Stimulated activated CD4-positive, alpha-beta T cell treated with anti-CD3 and anti-CD28 coated beads, Interleukin-1b, Interleukin-23, amount 100 ng/mL, for 1 hour (primary cell): ENCODE measurements around the gene CD44.

ENCODE experiments used
- DNase-seq, 2 donors: peaks; one replicate each; pipeline ENCODE4 v3.0.0-alpha.2; 2020; ENCODE audit warnings: low read depth in 2 of 2

The CD44 gene

DNA sequence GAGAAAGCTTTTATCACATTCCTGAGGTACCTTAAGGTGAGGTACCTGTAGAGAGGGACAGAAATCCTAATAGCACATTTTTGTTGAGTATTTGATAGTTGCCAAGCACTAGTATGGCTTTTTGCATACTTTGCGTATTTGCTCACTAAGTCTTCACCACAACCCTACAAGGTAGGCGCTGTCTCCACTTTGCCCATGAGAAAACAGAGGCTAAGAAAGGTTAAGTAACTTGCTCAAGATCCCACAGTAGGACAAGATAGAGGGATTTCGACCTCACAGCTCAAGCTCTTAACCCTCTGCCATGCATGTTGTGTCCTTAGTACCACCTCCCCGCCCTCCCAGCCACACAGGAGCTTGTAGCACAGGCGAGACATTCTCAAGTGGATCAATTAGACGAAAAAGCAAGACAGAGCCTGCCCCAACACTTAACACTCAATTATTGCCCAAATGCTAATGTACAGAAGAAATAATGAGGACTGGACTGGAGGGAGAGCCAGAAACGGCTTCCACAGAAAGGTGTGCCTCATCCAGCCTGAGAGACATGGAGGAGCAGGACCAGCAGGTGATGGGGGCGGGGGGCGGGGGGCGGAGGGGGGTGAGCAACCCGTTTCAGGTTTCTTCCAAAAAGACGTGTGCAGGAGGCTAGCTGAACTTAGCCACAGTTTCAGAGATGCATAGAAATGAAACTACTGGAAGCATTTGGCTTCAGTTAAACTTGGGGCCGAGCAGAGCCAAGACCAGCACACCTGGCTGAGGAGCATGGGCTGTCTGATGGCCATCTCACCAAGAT is 26.7 kb upstream of the CD44 start:
- DNase-seq, result no peak

DNA sequence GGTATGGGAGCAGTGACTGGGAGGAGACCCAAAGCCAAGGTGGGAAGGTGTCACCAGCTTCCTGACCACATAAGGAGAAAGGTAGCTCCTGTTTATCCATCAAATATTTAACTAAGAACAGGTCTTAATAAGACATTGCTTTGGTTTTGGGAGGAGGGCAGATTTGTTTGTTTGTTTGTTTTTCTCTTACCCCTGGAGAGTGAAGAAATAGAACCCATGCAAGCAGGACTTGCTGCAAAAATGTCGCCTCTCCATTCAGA is 26.2 kb upstream of the CD44 start:
- no peak for DNase-seq

DNA sequence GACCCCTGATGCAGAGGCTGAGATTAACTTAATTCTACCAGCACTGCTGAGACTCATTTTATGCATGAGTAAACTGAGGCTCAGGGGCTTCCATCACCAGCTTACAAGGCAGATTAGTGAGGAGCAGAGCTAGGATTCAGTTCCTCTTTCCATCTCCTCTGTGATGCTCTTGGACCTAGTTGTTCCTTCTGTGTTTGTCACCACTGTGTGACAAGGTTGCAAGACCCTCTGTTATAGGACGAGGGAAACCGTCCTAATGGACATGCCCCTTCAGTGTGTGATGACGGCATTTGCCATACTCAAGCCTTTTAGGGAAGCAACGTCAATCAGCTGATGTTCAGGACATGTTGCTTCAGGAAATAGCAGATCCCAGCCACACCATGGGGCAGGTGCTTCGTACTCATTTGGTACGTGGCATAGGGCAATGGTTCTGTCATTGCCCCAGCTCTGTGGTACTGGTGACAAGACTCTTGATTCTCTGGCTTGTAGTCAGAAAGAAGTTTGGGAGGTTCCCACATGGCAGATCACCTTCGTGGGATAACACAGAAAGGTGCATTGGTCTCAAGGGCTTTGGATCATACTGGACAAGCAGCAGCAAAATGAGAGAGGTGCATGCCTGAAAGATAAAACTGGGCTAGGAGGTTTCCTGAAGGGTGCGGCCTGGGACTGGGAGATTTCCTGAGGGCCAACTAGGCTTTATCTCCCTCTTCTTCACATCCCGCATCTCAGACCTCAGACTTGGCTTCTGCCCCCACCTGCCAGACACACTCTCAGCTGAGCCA is 23.9 kb upstream of the CD44 start:
- no peak for DNase-seq

DNA sequence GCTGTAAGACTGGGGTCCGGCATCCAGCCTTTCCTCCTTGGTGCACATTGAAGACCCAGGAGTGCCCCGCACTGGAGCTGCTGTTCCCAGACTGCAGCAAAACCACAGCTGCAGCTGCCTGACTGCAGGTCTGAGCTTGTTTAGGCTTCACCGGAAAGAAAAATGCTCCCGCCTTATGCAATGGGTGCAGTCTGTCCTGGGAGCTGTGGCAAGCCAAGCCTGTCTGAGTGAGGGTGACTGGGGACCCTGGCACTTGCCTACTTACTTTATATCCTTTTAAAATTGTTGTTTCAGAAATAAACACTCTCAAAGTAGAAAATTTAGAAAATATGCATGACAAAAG is 23.3 kb upstream of the CD44 start:
- DNase-seq, result no peak

DNA sequence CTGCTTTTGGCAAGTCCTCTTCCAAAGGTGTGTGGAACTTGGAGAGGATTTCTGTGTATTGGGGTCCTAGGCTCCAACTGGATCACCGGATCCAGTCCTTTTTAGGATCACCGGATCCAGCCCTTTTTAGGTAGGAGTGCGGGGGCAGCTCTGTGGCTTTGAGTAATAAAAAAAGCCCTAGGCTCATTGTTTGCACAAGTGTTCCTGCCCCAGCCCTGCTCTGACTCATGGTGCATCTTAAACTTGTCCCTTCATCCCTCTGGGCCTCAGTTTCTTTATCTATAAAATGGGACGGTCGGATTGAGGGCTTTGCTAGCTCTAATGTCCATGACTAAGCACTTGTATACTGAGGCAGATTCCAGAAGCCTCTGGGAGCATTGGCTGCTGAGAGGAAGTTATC is 22.7 kb upstream of the CD44 start:
- DNase-seq, result no peak

DNA sequence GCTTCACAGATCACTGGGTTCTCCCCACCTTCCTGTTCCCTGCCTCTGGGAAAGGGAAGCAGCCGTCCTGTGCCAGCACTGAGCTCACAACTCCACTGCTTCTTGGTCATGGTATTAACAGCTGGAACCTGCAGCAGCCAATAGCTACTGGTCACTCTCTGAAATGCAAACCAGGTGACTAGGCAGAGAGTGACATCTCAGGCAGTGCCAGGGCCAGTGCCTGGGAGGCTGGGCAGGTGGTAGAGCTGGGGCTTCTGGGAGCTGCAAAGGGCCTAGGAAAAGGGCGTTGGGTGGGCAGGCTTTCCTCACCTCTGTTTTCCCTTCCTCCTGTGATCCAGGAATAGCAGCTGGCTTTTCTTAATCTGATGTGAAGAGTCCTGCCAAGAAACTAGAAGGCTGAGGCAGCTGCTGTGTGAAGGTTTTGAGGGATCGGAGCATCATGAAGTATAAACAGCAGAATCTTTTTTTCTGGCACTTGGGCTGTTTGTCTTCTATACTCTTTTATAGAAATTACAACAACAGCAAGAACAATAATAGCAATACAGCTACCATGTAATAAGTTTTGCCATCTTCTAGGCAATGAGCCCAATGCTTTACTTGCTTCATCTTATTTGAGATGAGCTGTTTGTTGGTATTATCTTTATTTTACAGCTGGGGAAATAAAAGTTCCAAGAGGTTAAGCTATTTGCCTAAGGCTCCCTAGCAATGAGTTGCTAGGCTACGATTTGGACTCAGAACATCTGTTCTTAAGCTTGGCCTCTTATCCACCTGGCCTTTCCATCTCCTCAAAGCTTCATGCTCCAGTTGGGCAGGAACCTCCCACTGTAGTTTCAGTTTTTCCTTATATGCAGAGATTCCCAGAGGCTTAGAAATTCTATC is 22.0 kb upstream of the CD44 start:
- DNase-seq, result no peak

DNA sequence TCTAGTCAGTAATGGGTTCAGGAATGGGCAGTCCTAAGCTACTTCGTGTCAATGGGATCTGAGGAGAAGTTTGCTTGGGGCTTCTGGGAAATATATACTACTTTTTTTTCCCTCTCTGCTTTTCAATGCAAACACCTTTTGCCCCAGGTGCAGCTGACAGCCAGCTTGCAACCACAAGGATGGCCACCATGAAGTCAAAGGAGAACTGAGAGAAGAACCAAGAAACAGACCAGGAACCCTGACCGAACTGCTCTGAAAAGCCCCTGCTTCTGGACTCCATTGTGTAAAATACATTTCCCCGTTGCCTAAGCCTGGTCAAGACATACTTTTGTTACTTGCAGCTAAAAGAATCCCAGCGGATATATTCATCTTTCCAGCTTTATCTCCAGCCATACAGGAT is 20.1 kb upstream of the CD44 start:
- no peak for DNase-seq

DNA sequence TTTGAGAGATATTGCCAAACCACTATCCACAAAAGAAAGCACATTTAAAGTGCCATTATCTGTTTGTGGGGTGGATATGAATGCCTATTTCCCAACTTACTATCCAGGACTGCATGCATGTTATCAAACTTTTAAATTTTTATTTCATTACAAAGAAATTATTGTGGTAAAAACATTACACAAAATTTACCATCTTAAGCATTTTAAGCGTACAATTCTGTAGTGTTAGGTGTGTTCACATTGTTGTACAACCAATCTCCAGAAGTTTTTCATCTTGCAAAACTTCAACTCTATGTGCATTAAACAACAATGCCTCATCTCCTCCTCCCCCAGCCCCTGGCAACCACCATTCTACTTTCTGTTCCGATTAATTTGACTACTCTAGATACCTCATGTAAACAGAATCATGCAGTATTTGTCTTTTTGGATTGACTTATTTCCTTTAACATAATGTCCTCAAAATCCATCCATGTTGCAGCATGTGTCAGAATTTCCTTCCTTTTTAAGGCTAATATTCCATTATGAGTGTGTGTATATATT is 17.6 kb upstream of the CD44 start:
- no peak for DNase-seq

DNA sequence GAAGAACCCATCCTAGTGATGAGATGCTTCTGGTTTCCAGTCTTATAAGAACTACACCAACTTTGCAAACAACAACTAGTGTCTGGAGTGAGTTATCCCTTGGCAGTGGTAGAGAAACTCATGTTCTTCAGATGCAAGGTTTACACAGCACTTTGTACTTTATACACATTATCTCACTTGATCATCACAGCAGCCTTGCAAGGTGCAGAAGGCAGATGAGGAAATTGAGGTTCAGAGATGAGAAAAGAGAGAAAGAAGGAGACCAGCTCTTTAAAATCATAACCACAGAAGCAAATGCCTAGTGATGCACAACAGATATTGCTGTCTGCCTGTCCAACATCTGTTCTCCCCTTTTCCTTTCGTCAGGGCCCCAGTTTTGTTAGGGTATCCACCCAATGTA is 16.7 kb upstream of the CD44 start:
- DNase-seq, result no peak

DNA sequence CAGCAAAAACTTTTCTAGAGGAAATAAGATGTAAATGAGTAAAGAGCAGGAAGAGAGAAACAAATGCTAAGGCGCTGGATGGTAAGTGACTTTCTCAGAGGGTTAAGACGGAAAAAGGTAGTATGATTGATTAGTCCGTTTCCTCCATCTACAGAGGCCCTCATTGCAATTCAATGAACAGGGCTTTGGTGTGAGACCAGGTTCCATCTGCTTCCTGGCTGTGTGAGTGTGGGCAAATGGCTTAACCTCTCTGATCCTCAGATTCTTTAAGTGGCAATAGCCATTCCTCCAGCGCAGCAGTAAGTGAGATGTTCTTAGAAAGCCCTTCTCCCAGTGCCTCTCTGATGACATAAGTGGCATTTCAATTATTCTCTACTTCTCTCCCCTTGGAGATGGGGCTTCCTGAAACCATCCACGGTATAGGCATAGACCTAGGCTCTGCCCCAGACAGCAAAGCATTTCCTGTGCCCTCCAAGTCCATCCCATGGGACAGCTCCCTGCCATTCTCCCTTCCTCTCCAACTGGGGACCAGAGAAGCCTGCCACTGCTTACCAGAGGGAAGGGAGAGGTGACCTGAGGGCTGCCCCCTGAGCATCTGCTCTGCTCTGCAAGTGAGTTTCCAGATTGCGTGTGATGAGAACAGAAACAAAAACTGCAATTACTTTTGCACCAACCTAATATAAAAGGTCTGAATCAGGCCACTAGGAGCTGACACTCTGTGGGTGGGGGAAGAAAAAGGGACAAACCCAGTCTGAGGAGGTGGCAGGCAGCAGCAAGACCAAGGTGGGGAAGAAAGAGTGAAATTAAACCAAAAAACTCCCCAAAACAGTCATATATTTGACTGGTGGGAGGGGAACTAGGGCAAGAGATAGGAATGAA is 12.7 kb upstream of the CD44 start:
- DNase-seq, result no peak

DNA sequence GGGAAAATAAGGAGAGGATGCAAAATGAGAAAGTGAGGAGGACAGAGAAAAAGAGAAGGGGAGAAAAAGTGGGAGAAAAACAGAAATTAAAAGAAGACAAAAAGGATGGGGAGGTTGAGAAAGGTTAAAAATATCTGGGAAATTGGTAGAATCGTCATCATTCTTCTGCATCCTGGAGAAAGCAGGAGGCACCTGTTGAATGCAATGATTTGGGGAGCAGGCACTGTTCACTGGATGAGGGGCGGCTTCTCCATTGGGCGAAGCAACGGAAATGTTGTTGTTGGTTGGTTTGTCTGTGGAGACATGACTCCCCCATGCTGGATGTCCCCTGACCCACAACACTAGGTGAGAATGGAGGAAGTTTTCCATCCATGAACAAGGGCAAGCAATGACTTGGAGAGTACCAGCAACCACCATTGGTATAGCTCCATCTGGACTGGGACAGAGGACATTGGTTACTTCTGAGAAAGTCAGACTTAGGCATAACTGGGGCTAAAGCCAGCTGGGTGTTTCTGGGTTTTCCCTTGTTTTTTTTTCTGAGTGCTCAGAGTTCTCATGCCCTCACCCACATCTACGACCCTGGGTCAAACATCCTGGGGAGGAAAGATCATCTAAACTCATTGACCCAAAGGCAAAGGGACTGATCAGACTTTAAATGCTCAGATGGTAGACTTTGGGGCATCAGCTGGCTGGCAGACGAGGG is 11.9 kb upstream of the CD44 start:
- no peak for DNase-seq

DNA sequence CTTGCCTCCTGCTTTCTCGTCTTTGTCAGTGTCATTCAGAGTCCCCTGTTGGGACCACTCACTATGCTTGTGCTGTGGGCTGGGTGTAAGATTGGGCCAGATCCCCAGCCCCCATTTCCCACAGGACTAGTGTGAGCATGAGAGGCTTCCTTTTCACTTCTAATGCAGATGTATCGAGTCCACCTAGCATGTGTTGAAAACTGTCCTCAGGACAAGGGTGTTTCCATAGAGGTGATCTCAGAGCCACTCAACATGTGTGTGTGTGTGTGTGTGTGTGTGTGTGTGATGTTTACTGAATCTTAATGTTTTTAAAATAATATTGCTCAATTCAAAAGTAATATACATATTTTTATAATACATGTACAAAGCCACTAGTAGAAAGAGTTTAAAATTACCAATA is 11.4 kb upstream of the CD44 start:
- DNase-seq, result no peak

DNA sequence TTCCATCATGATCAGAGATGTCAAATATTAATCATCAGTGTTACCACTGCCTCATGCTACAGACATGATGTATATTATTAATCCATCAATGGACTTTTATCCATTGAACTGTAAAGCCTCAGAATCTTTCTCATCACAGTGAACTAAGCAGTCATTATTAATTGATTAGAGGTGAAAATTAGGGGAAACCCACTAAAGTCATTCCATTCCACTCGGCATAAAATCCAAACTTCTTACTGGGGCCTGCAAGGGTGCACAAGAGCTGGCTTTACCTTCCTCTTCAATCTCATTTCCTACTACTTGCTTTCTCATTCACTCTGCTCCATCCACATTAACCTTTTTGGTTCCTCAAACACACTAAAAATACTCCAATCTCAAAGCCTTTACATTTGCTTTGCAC is 7.9 kb upstream of the CD44 start:
- DNase-seq, result no peak

DNA sequence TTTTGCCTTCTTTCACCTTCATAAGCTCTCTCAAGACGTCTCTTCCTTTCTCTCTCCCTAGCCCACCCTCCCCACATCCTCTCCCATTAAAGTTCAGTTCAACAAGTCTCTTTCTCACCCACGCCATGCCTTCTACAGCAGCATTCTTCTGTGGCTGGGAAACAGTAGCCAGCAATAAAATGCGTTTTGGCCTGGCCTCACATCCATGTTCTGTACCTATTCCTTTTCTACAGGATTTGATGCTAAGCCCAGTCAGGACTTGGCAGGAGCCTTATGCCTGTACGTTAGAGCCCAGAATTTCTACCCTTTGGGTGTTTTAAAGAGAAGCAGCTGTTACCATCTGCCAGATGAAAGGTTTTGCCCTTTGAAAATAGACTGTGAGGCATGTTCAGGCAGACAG is 7.1 kb upstream of the CD44 start:
- DNase-seq, result no peak

DNA sequence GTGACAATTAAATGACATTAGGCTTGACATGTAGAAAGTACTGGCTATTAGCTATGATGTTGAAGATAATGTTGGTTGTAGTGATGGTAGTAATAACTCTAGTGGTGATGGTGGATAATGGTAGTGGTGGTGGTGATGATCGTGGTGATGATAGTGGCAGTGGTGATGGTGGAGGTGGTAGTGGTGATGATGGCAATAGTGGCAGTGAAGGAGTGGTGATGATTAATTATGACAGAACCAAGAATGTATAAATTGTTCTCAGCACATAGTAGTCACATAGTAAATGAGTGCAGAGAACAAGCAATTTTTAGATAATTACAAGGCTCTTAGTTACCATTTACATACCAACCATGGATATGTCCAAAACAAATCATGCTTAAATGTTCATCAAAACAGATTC is 5.3 kb upstream of the CD44 start:
- no peak for DNase-seq

DNA sequence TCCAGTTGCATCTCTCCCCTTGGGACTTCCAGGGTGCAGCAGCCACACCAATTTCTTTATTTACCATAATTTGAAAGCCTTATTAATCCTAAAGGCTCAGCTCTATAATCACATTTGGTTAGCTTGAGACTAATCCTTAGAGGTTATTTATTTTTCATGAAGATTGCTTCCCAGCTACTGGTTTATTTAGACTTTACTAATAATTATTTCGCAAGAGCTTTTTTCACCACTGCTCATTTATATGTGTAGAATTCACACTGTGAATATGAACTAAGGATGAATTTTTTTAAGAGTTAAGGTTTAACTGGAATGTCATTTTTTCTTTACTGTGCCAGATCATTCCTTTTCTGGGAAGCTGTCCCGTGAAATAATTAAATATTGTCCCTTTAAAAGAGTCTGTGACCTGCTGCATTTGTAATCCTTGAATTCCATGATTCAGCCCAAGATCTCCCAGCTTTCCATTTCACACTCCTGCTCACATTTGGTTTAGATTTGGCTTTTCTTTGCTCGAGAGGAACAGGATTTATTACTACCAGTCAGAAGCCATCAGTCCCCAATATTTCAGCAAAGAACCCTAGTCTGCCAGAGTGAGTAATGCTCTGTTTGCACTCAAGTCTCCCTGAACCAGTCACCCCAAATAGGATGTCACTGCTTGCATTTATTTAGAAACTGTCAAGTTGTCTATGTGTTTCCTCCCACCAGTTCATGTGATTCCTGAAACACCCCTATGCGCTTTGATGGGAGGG is 4.4 kb upstream of the CD44 start:
- DNase-seq, result no peak

DNA sequence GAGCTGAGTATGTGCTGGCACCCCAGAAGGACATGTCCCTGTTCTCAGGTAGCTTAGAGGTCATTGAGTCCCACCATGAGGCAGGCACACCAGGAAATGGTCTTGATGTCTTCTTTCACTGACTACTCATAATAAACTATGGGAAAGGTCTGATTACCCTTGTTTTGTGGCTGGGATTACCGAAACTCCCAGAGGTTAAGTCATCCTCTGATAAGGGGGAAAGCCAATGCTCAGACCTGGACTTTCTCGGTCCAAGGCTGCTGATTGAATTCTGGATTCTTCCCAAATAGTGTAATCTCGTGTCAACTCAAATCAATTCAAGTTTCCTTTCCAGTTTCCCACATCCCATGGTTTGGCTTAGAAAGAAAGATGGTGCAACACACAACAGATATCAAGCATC is 3.7 kb upstream of the CD44 start:
- no peak for DNase-seq

DNA sequence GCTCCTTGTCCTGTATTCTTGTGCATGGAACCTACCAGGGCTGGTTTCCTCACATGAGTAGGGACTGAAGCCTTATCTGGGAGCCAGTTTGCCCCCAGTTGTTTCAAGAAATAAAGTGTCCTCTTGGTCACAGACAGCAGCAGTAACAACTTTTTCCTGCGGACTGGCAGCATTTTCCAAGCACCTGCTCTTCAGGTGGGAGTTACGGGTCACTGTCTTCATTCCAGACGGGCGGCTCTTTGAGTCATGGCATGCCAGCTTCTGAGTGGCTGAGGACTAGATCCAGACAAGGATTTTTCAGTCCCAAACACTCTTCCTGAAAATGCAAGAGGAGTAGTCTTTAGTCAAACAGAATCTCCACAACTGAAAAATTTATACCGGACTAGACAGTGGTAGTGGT is 2.7 kb upstream of the CD44 start:
- no peak for DNase-seq

DNA sequence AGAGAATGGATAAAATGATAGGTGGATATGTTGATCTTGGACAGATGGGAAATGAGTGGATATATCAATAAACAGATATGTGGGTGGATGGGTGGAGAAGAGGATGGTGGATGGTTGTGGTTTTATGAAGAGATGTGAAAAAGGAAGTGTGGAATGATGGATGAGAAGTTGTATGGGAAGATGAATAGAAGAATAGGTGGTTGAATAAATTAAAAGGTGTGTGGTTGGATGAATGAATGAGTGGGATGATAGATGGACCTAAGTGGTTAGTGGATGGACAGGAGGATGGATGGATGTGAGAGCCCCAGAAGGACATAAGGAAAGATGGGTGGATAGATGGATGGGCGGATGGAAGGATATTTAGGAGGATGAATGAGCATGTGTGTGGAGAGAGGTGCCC is 913 bp upstream of the CD44 start:
- DNase-seq, result no peak

DNA sequence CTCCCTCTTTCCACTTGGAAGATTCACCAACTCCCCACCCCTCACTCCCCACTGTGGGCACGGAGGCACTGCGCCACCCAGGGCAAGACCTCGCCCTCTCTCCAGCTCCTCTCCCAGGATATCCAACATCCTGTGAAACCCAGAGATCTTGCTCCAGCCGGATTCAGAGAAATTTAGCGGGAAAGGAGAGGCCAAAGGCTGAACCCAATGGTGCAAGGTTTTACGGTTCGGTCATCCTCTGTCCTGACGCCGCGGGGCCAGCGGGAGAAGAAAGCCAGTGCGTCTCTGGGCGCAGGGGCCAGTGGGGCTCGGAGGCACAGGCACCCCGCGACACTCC is 397 bp upstream of the CD44 start:
- no peak for DNase-seq
